GM21619 (cell line): Measurements from ENCODE around the gene SLC7A7.
A peak's percentile ranks its signal among the peaks of the same experiment; 100 is the strongest.
"Not testable (repeated sequence)": the region's sequence is repeated elsewhere in the genome, so short reads cannot be mapped to it uniquely, and the experiment has no call there.

Experiments used
- ATAC-seq: cut with Tn5 transposase; IDR thresholded peaks from one replicate; pipeline ENCODE4 v1.9.1; 2021; ENCODE audit not compliant: unreplicated experiment

Gene SLC7A7

DNA sequence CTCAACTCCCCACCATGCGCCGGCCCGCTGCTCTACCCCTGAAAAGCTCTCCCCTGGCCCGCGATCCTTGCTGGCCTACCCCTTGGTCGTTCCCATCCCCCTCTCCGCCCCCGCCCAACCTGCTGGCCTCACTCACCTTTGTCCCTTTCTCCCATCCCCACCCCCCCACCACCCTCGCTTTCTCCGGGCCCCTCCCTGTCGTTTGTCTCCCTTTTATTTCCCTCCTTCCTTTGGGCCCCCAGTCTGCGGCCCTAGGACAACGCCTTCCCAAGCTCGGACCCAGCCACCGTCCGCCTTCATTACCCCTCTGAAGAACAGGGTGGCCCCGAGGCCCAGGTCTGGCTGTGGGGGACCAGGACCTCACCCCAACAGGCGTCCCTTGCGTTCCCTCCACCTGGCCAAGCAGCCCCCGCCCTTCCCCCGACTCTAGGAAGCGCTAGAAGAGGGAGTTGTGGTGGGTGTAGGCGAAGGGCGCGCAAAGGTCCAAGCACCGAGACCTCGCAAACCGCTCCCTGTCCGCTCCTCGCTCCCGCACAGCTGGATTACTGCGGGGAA is 6.9 kb upstream of the SLC7A7 start:
- no peak for ATAC-seq

DNA sequence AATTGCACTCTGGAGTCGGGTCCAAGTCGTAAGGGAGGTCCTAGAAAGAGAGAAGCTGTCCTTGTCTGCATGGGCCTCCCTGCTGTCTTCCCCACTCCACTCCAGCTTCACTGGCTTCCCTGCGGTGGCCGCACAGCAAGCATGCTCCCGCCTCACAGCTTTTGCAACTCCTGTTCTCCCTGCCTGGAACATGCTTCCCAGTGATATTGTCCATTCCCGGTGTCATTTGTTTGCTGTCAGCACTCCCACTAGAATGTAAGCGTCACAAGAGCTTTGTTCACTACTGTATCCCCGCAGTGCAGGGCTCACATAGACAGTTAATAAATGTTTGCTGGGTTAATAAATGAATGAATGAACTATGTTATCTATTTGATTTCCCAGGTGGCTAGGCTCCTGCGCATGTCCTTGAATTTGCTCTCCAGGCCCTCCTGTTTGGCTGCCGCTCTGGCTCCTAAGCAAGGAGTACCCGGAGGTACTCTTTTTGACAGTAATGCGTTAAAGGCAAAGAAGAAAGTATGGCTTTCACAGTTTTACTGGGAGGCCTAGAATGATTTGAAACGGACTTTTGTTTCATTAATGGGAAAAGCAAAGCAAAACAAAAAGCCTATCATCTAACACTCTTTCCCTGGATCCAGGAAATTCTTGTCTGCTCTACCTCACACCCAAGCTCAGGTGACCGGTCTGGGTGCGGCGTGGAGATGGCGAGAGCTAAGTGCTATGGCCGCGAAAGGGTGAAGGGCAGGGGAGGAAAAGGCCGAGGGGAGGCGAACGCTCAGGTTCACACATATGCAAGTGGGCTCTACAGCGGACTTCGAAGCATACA is 6.2 kb upstream of the SLC7A7 start:
- no peak for ATAC-seq

DNA sequence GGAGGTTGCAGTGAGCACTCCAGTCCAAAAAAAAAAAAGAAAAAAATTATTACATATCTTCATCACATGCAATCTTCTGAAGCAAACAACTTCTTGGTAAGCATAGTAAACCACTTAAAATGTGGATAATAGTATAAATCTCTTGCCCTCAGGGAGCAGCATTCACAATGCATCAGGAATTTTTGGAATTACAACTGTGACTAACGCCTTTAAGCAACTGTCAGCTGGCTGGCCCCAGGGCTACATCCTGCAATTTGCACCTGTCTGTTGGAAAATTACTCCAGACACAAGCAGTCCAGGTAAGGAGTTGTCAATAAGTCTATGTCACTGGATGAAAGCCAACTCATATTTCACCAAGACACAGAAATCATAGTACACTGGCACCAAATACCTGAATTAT is 5.5 kb upstream of the SLC7A7 start:
- ATAC-seq = no peak

DNA sequence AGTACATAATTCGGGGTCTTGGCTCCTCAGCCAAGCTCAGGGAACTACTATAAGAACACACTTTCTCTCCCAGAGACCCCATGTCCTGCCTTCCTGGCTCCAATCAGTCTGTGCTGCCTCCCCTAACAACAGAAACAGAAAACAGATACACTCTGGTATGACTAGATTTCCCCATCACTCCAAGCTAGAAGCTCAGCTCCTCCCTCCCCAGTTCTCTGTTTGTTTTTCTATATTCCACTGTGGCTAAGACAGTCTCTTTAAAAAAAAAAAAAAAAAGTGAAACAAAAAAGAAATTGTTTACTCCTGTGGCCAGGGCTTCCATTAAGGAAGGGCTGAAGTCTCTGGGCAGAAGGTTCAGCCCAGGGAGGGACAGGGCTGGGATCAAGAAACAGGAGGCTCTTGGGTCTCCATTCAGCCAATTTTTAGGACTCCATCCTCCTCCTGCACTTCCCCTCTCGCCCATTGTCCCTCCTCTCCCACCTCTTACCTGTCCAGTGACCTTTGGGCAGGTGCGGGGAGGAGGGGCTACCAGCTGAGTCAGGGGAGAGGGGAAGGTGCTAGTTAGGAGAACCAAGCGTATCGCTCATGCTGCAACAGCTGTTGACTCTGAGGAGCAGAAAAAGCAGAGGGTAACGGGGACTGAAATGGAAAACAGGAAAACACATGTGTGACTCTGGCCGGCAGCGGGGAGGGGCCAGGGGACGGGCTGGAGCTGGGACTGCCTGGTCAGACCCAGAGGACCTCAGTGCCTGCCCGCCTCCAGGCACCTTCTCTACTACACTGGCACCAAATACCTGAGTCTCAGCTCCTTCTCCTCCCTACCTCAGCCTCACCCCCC is 4.1 kb upstream of the SLC7A7 start:
- ATAC-seq = no peak

DNA sequence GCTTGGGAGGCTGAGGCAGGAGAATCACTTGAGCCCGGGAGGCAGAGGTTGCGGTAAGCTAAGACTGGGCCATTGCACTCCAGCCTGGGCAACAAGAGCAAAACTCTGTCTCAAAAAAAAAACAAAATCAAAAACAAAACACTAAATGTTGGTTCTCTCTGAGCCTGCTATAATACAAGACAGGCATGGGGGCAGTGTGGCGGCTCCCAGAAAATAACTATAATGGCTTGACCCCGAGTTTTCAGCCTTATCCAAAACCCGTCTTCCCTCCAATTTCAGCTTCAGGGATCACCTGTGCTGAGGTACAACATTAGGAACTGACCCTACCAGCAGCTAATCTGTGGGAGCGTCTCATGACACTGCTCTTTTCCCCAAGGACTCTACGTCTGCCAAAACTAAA is 862 bp downstream of the SLC7A7 start:
- ATAC-seq = no peak

- no peak for ATAC-seq
These were observed 2.1 kb downstream of the SLC7A7 start for GRCh38 chr14:22813145-22813544.

GRCh38 chr14:22812744-22813143 is 2.5 kb downstream of the SLC7A7 start:
- no peak for ATAC-seq

- ATAC-seq = no peak
These were observed 3.5 kb downstream of the SLC7A7 start for GRCh38 chr14:22811722-22812121.

DNA sequence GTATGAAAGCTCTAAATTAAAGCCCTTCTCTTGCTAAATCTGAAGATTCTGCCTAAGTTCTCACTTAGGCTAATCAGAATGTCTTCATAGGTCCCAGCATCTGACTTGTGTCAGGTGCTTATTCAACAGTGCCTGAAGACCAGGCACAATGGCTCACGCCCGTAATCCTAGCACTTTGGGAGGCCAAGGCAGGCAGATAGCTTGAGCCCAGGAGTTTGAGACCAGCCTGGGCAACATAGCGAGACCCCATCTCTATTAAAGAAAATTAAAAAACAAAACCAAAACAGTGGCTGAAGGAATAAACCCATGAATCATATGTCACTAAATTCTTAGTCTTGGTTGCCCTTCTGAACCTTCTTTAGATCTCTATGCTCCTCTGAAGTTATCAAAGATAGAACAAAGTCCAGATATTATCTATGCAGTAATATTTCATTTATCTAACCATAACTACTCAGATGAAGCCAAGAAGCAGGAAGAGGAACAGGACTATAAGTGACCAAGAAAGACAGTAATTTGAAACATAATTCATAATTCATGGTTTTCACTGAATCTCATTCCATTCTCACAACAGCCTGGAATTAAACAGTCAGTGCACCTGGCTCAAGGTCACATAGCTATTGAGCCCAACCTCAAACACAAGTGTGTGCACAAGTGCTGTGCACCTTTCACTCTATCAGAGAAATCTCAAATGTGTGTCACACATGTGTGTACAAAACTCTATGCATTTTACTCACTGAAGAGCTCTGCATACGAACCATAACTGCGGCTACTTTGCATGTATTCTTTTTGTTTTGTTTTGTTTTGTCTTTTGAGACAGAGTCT is 6.6 kb downstream of the SLC7A7 start:
- ATAC-seq = no peak

DNA sequence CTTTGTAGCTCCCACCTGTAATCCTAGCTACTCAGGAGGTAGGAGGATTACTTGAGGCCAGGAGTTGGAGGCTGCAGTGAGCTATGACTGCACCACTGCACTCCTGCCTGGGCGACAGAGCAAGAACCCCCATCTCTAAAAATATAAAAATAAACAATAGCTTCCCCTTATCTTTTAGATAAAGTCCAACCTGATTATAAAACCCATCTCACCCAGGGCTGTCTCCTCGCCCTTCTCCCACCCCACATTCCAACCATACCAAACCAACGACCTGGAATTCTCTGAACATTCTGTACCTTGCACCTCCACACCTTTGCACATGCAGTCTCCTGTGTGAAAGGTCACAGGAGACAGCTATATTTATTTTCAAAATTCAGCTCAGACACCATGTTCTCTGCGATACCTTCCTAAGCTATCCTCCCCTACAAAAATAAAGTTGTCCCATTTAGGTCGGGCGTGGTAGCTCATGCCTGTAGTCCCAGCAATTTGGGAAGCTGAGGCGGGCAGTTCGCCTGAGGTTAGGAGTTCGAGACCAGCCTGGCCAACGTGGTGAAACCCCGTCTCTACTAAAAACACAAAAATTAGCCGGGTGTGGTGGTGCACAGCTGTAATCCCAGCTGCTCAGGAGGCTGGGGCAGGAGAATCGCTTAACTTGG is 7.7 kb downstream of the SLC7A7 start:
- no peak for ATAC-seq

DNA sequence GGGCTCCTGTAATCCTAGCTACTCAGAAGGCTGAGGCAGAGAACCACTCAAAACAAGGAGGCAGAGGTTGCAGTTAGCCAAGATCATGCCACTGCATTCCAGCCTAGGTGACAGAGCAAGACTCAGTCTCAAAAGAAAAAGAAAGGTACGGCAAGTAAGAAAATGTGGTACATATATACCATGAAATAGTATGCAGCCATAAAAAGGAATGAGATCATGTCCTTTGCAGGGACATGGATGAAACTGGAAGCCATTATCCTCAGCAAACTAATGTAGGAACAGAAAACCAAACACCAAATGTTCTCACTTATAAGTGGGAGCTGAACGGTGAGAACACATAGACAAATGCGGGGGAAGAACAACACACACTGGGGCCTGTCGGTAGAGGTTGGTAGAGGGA is 10.0 kb downstream of the SLC7A7 start:
- ATAC-seq = not testable (repeated sequence)

DNA sequence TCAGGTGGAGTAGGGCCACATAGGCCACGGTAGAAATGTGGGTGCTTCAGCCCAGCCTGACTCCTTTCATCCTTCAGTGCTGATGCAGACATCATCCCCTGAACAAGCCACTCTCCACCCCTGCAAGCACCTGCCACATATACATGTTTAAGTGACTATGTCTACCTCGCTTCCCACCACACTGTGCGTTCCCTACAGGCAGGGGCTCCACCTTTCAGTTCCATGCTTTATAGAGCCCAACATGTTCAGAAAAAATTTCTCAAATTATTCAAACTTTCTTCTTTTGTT is 11.6 kb downstream of the SLC7A7 start:
- ATAC-seq = peak; percentile 33

- ATAC-seq = peak; percentile 46
These were observed 12.2 kb downstream of the SLC7A7 start for GRCh38 chr14:22802860-22803686.

DNA sequence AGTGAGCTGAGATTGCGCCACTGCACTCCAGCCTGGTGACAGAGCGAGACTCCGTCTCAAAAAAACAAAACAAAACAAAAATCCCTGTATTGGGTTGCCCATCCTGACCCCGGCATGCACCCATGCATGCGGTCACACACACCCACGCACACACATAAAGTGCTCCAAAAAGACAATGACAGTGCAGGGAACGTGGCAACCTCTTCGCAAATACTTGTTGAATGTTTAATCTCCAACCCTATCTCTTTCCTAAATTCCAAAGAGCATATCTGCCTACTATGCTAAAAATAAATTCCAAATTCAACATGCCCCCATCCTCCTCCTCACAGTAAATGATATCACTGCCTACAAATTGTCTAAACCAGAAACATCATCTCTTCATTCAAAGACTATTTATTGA is 13.5 kb downstream of the SLC7A7 start:
- ATAC-seq = no peak

- ATAC-seq = no peak
These were observed 14.9 kb downstream of the SLC7A7 start for GRCh38 chr14:22800346-22800745.

- ATAC-seq = no peak
These were observed 16.7 kb downstream of the SLC7A7 start for GRCh38 chr14:22798528-22798927.

DNA sequence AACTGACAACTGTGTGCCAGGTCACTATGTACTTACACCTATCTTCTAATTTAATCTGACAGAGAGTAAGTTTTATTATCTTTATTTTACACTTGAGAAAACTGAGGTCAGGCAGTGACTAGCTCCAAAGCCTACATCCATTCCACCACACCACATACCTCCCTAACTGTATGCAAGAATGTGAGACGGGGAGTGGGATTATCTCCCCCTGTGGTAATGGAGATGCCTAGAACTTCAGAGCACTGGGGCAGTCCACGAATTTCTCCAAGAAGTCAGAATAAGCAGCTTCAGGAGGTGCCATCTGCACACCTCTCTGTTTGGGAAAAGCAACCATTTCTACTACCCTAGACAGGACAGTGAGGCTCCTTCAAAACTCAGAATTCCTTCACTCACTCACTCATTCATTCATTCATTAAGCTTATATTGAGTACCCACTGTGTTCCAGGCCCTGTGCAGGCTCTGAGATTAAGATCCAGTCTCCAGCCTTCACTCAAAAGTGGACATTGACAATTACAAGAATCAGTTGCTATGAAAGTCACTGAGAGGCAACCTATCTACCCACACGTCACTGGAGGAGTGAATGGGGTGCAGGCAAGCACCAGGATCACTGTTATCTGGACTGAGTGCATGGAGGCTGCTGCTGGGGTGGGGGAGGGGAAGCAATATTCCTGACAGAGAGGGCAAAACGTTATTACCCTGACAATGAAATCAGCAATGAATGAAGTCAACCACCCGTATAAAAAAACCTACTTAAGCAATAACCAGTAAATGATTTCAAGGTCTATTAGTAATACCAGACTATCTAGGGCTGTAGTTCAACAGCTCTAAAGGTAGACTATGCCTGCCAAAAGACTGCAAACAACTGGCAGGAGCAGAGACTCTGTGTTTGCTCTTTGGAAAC is 18.0 kb downstream of the SLC7A7 start:
- ATAC-seq = no peak

DNA sequence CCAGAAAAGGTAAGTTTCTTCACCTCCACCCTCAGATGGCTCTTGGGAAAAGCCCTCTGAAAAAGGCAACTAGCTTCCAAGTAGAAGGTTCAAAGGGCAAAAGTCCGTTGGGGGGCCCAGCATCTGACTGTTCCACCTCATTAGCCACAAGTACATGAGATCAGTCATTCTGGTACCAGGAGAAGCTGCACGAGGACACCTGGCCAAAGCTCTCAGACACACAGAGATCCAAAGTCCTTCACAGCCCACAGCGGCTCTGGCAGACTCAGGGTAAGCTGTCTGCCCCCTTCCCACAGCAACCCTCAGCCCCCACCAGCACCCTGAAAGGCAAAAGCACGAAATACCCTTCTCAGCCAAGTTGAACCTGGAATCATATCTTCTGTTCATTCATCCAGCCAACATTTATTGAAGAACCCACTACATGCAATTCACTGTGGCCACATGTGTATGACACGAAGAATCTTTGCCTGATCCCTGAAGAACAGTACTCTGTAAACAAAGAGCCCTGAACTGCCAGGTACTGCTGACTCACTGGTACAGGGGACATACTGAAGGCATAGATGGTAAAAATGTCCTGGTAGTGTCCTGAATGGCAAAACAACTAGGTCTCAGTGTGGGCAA is 19.0 kb downstream of the SLC7A7 start:
- ATAC-seq = peak; percentile 43
